Liver (tissue), 9 donors: Measurements from ENCODE around the gene METTL23. TPM values are rescaled to one million over a fixed set of nuclear protein-coding genes. Genes with fewer than 3 reads are reported as not detected.

Experiments used
- DNase-seq: peaks from one replicate; pipeline ENCODE4 v3.0.0-alpha.2; 2017; ENCODE audit warnings: low spot score
- H3K27ac ChIP-seq, 2 donors: one replicate each; pipeline ENCODE4 v1.7.0; 2013; ENCODE audit warnings: inconsistent platforms in 2 of 2, low read length in 2 of 2, control low read depth in 1 of 2, low read depth in 1 of 2, mild to moderate bottlenecking in 1 of 2
- H3K27me3 ChIP-seq, 4 donors: one replicate each; pipeline versions ENCODE4 v1.6.1 to v1.7.0; 2013; ENCODE audit warnings: low read length in 3 of 4, inconsistent platforms in 1 of 4, mild to moderate bottlenecking in 1 of 4, moderate library complexity in 1 of 4; ENCODE audit not compliant: control insufficient read depth in 4 of 4, insufficient read depth in 4 of 4
- H3K36me3 ChIP-seq, 4 donors: one replicate each; pipeline versions ENCODE4 v1.6.1 to v1.7.0; 2013; ENCODE audit warnings: low read length in 3 of 4, mild to moderate bottlenecking in 3 of 4, low read depth in 1 of 4, moderate library complexity in 1 of 4; ENCODE audit not compliant: control insufficient read depth in 4 of 4, insufficient read depth in 3 of 4
- H3K4me1 ChIP-seq, 4 donors: one replicate each; pipeline versions ENCODE4 v1.6.1 to v1.7.0; 2013; ENCODE audit warnings: low read length in 3 of 4, mild to moderate bottlenecking in 3 of 4, moderate library complexity in 1 of 4; ENCODE audit not compliant: control insufficient read depth in 4 of 4, insufficient read depth in 4 of 4
- H3K4me3 ChIP-seq, 3 donors: one replicate each; pipeline versions ENCODE4 v1.6.1 to v1.7.0; 2013; ENCODE audit warnings: low read length in 3 of 3, control low read depth in 1 of 3, low read depth in 1 of 3, mild to moderate bottlenecking in 1 of 3
- H3K9ac ChIP-seq, 2 donors: one replicate each; pipeline ENCODE4 v1.7.0; 2013; ENCODE audit warnings: low read length in 2 of 2, mild to moderate bottlenecking in 2 of 2, moderate library complexity in 2 of 2, control low read depth in 1 of 2, low read depth in 1 of 2
- H3K9me3 ChIP-seq, 4 donors: one replicate each; pipeline versions ENCODE4 v1.6.1 to v1.7.0; 2013; ENCODE audit warnings: low read length in 3 of 4; ENCODE audit not compliant: control insufficient read depth in 4 of 4
- CTCF ChIP-seq: fragments of 150-350 bp; IDR thresholded peaks from 2 replicates; pipeline ENCODE4 v1.5.1; 2017; ENCODE audit warnings: improper control_type of control experiment, low read depth, low read length; ENCODE audit not compliant: missing input control
- EGR1 ChIP-seq, 2 donors: IDR thresholded peaks; 2 replicates each; pipeline ENCODE4 v1.6.1; 2016 to 2018; ENCODE audit warnings: antibody characterized with exemption in 2 of 2, low read depth in 2 of 2
- FOXA1 ChIP-seq: IDR thresholded peaks from 2 replicates; pipeline ENCODE4 v1.6.1; 2016; ENCODE audit warnings: antibody characterized with exemption
- HNF4A ChIP-seq, 2 donors: conservative IDR thresholded peaks; 2 replicates each; pipeline ENCODE4 v1.6.1; 2016; ENCODE audit warnings: antibody characterized with exemption in 2 of 2, mild to moderate bottlenecking in 2 of 2
- JUND ChIP-seq, 2 donors: IDR thresholded peaks; 2 replicates each; pipeline ENCODE4 v1.6.1; 2016; ENCODE audit warnings: antibody characterized with exemption in 2 of 2
- NR2F2 ChIP-seq: IDR thresholded peaks from 2 replicates; pipeline ENCODE4 v1.6.1; 2016; ENCODE audit warnings: antibody characterized with exemption
- RAD21 ChIP-seq, 2 donors: IDR thresholded peaks; 2 replicates each; pipeline ENCODE4 v1.6.1; 2016; ENCODE audit warnings: antibody characterized with exemption in 2 of 2, mild to moderate bottlenecking in 2 of 2
- REST ChIP-seq: IDR thresholded peaks from 2 replicates; pipeline ENCODE4 v1.6.1; 2016; ENCODE audit warnings: antibody characterized with exemption, mild to moderate bottlenecking
- RXRA ChIP-seq, 2 donors: IDR thresholded peaks; 2 replicates each; pipeline ENCODE4 v1.6.1; 2017 to 2018; ENCODE audit warnings: antibody characterized with exemption in 2 of 2, mild to moderate bottlenecking in 1 of 2
- SP1 ChIP-seq: IDR thresholded peaks from 2 replicates; pipeline ENCODE4 v1.6.1; 2018; ENCODE audit warnings: antibody characterized with exemption, mild to moderate bottlenecking
- YY1 ChIP-seq: IDR thresholded peaks from 2 replicates; pipeline ENCODE4 v1.6.1; 2016; ENCODE audit warnings: antibody characterized with exemption, mild to moderate bottlenecking
- ZBTB33 ChIP-seq: IDR thresholded peaks from 2 replicates; pipeline ENCODE4 v1.6.1; 2016; ENCODE audit warnings: antibody characterized with exemption
- WGBS: extraction: QIAGEN DNeasy Blood & Tissue Kit; methylation state at CpG from one replicate; pipeline ENCODE4 v1.1.7; 2013; 5-methylcytosine and 5-hydroxymethylcytosine counted together
- polyA plus RNA-seq, 2 donors: library from polyadenylated mRNA; stranded (reverse) in 1 of 2; unstranded in 1 of 2; fragments of 200-250 nt in 1 of 2; fragments of >200 nt in 1 of 2; fragmentation: Nextera tagmentation in 1 of 2; extraction: Ambion mirVana in 1 of 2; gene quantifications; one replicate each; pipeline versions ENCODE4 v1.2.1 to v1.2.3, GENCODE V29; 2013 to 2015
- total RNA-seq, 2 donors: library from RNA; depleted of rRNA; stranded (reverse); fragments of >200 nt; gene quantifications; one replicate each; pipeline ENCODE4 v1.2.3, GENCODE V29; 2014
- TF ChIP-seq, protein P1 (sequence below): IDR thresholded peaks from 2 replicates; pipeline ENCODE4 v1.6.1; 2016; ENCODE audit warnings: antibody characterized with exemption
- donor health status: healthy.
- donor health status: healthy.
- donor health status: healthy.
- donor health status: healthy.
- donor health status: healthy.

Gene METTL23
- total and polyA plus RNA-seq, 4 donors = 15.6 to 37.2 (median 22.1) TPM

GRCh38 chr17:76735586-76736348, 9.1 kb downstream of the METTL23 start:
- Histone ChIP-seq H3K4me3 (peak overlapping the region; percentile 96 to 100 (median 99)), H3K27me3 (no peaks in the 10 kb centered on the region), H3K36me3 (peaks cover 7 to 38% (median 26%) of the 10 kb centered on the region in 4 donors), H3K9me3 (no peaks in the 10 kb centered on the region), H3K27ac (peak overlapping the region; percentile 93 to 99), H3K9ac (peak overlapping the region; percentile 99), H3K4me1 (peaks cover 1 to 50% (median 44%) of the 10 kb centered on the region in 4 donors)
- no peak for DNase-seq
- no peak for TF ChIP-seq CTCF
- no peak for TF ChIP-seq EGR1 (IDR thresholded peaks at IDR 0.05; ENCODE audit: low read depth in 2 of 2)
- TF ChIP-seq HNF4A (conservative IDR thresholded peaks at IDR 0.05) = peak in 1 of 2 donors; percentile 69
- no peak for TF ChIP-seq REST
- TF ChIP-seq SP1 = peak; percentile 23
- peak in 1 of 2 donors; percentile 15 for TF ChIP-seq RXRA (IDR thresholded peaks at IDR 0.05)
- TF ChIP-seq JUND (IDR thresholded peaks at IDR 0.05) = no peak
- TF ChIP-seq FOXA1 = no peak
- TF ChIP-seq, protein P1, sequence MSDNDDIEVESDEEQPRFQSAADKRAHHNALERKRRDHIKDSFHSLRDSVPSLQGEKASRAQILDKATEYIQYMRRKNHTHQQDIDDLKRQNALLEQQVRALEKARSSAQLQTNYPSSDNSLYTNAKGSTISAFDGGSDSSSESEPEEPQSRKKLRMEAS = peak; percentile 10
- no peak for TF ChIP-seq RAD21 (IDR thresholded peaks at IDR 0.05)
- 2% methylated on average over 20 of the region's 20 CpGs for WGBS

- no peaks in the 10 kb centered on the region for H3K27me3 ChIP-seq
- peak overlapping the region; percentile 93 to 99 for H3K27ac ChIP-seq
- H3K4me1 ChIP-seq = peaks cover 1 to 50% (median 44%) of the 10 kb centered on the region in 4 donors
- TF ChIP-seq ZBTB33 (no peak), YY1 (peak; percentile 92), SP1 (peak; percentile 5), CTCF (peak; percentile 17), RXRA (IDR thresholded peaks at IDR 0.05) (peak in 1 of 2 donors; percentile 2), NR2F2 (no peak)
- DNase-seq = peak; percentile 84
- WGBS = under 1% methylated on average over 117 of the region's 117 CpGs
- peak overlapping the region; percentile 99 for H3K9ac ChIP-seq
- H3K9me3 ChIP-seq = no peaks in the 10 kb centered on the region
- H3K4me3 ChIP-seq = peak overlapping the region; percentile 96 to 100 (median 99)
- H3K36me3 ChIP-seq = peaks cover 7 to 34% (median 23%) of the 10 kb centered on the region in 4 donors
Measured at GRCh38 chr17:76736349-76737081, 9.9 kb downstream of the METTL23 start.
